ENCODE measurements around the gene ZNF516. TPM values are rescaled to one million over a fixed set of nuclear protein-coding genes. Genes with fewer than 3 reads are reported as not detected.

Gene ZNF516
- total and polyA plus RNA-seq, 2 of the 13 experiments (the other 11 are each of a cell fraction or from before 2014, with no cell fraction given): 16.6 to 18.7 TPM

DNA sequence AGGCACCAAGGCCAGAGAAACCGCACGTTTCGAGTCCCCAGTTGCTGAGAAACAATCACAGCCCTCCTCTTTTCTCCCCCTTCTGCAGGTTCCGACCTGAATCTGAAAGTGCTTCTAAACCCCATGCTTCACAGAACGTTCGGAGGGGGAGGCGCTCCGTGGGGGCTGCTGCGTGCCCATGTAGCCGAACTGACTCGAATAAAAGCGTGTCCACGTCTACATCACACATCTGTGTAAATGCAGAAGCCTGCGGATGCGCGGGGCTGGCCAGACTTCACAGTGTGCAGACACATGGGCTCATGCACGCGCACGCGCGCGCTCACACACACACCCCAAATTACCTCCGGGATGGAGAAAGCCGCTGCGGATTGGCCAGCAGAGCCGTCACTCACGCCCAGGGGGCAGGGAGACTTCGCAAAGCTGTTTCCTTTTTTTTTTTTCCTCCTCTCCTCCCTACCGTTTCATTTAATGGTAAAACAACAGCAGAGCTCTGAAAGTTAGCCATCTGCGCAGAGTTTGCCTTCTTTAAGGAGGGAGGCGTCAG is 2.3 kb downstream of the ZNF516 start (continued):
- TF ChIP-seq SRSF4 (IDR thresholded peaks at IDR 0.05; ENCODE audit: low read depth, low read length, poor library complexity, severe bottlenecking) (no peak), ZFP37 (CRISPR knock-in tag; IDR thresholded peaks at IDR 0.05; ENCODE audit: borderline replicate concordance) (no peak), SOX13 (IDR thresholded peaks at IDR 0.05) (0 out of 2 replicates have a peak, but pooled peaks have one; percentile 29), SOX13 (CRISPR knock-in tag; conservative IDR thresholded peaks at IDR 0.05 in 1 of 2, IDR thresholded peaks at IDR 0.05 in 1 of 2) (no peak), ZBTB49 (CRISPR knock-in tag; IDR thresholded peaks at IDR 0.05; ENCODE audit: borderline replicate concordance) (no peak), ZNF253 (CRISPR knock-in tag; IDR thresholded peaks at IDR 0.05; ENCODE audit: borderline replicate concordance) (0 out of 2 replicates have a peak, but pooled peaks have one; percentile 32), NFATC3 (CRISPR knock-in tag; IDR thresholded peaks at IDR 0.05) (no peak), YEATS4 (CRISPR knock-in tag; IDR thresholded peaks at IDR 0.05; ENCODE audit: borderline replicate concordance) (0 out of 2 replicates have a peak, but pooled peaks have one; percentile 23), EHMT2 (IDR thresholded peaks at IDR 0.05; ENCODE audit: borderline replicate concordance, low read depth, low read length) (no peak), TAF15 (IDR thresholded peaks at IDR 0.05; ENCODE audit: low read depth, low read length, poor library complexity, severe bottlenecking) (no peak), TGIF2 (CRISPR knock-in tag; IDR thresholded peaks at IDR 0.05) (0 out of 2 replicates have a peak, but pooled peaks have one; percentile 17), ZNF101 (CRISPR knock-in tag; IDR thresholded peaks at IDR 0.05; ENCODE audit: borderline replicate concordance, low read depth) (no peak), CENPX (CRISPR knock-in tag; IDR thresholded peaks at IDR 0.05) (no peak), CEBPG (CRISPR knock-in tag; IDR thresholded peaks at IDR 0.05) (no peak), PAXIP1 (CRISPR knock-in tag; conservative IDR thresholded peaks at IDR 0.05) (0 out of 2 replicates have a peak, but pooled peaks have one; percentile 32), MNT (IDR thresholded peaks at IDR 0.05) (peak; percentile 53)
- TF ChIP-seq, protein P1, sequence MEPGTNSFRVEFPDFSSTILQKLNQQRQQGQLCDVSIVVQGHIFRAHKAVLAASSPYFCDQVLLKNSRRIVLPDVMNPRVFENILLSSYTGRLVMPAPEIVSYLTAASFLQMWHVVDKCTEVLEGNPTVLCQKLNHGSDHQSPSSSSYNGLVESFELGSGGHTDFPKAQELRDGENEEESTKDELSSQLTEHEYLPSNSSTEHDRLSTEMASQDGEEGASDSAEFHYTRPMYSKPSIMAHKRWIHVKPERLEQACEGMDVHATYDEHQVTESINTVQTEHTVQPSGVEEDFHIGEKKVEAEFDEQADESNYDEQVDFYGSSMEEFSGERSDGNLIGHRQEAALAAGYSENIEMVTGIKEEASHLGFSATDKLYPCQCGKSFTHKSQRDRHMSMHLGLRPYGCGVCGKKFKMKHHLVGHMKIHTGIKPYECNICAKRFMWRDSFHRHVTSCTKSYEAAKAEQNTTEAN (CRISPR knock-in tag; conservative IDR thresholded peaks at IDR 0.05): 0 out of 2 replicates have a peak, but pooled peaks have one; percentile 25
- TF ChIP-seq, protein P2, sequence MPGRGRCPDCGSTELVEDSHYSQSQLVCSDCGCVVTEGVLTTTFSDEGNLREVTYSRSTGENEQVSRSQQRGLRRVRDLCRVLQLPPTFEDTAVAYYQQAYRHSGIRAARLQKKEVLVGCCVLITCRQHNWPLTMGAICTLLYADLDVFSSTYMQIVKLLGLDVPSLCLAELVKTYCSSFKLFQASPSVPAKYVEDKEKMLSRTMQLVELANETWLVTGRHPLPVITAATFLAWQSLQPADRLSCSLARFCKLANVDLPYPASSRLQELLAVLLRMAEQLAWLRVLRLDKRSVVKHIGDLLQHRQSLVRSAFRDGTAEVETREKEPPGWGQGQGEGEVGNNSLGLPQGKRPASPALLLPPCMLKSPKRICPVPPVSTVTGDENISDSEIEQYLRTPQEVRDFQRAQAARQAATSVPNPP (CRISPR knock-in tag; IDR thresholded peaks at IDR 0.05): 0 out of 2 replicates have a peak, but pooled peaks have one; percentile 16
